SK-N-SH (cell line): ENCODE results near the gene HIGD1C.
"Not testable (repeated sequence)": the region's sequence is repeated elsewhere in the genome, so short reads cannot be mapped to it uniquely, and the experiment has no call there.

Experiments
- CHD2 ChIP-seq: fragments of 150-350 bp; IDR thresholded peaks from 2 replicates; pipeline ENCODE4 v1.6.1; 2018; ENCODE audit warnings: low read length; ENCODE audit not compliant: partially characterized antibody
- CTCF ChIP-seq: fragments of 200-600 bp; sonication (generic); IDR thresholded peaks from 2 replicates; pipeline ENCODE4 v1.6.1; 2017; ENCODE audit warnings: antibody characterized with exemption, mild to moderate bottlenecking, moderate library complexity
- ELF1 ChIP-seq: IDR thresholded peaks from 2 replicates; pipeline ENCODE4 v1.4.0; 2012
- EP300 ChIP-seq, 2 experiments: IDR thresholded peaks; 2 replicates each; pipeline versions ENCODE4 v1.4.0 to v1.6.1; 2012; ENCODE audit warnings: borderline replicate concordance in 1 of 2, low read depth in 1 of 2, low read length in 1 of 2
- EZH2phosphoT487 ChIP-seq: fragments of 200-600 bp; sonication (generic); IDR thresholded peaks from 2 replicates; pipeline ENCODE4 v1.6.1; 2017; ENCODE audit warnings: low read depth, mixed run types, mild to moderate bottlenecking, antibody characterized with exemption, moderate library complexity, borderline replicate concordance
- GABPA ChIP-seq: IDR thresholded peaks from 2 replicates; pipeline ENCODE4 v1.4.0; 2012; ENCODE audit warnings: low read depth, mild to moderate bottlenecking
- POLR2AphosphoS5 ChIP-seq: IDR thresholded peaks from 2 replicates; pipeline ENCODE4 v1.6.1; 2012; ENCODE audit warnings: low read depth, low read length
- RAD21 ChIP-seq: IDR thresholded peaks from 2 replicates; pipeline ENCODE4 v1.6.1; 2012; ENCODE audit warnings: mild to moderate bottlenecking, low read length
- TEAD4 ChIP-seq: IDR thresholded peaks from 2 replicates; pipeline ENCODE4 v1.4.0; 2012; ENCODE audit warnings: mild to moderate bottlenecking, borderline replicate concordance; ENCODE audit not compliant: insufficient read depth
- YY1 ChIP-seq: IDR thresholded peaks from 2 replicates; pipeline ENCODE4 v1.4.0; 2012; ENCODE audit warnings: low read depth, mild to moderate bottlenecking
- TF ChIP-seq, protein P1 (sequence below): IDR thresholded peaks from 2 replicates; pipeline ENCODE4; 2012
- TF ChIP-seq, protein P2 (sequence below): IDR thresholded peaks from 2 replicates; pipeline ENCODE4 v1.4.0; 2012; ENCODE audit warnings: low read depth, borderline replicate concordance
- TF ChIP-seq, protein P3 (sequence below): IDR thresholded peaks from 2 replicates; pipeline ENCODE4 v1.6.1; 2012; ENCODE audit warnings: mild to moderate bottlenecking, low read depth, low read length, moderate library complexity
- TF ChIP-seq, protein P4 (sequence below): fragments of 150-350 bp; IDR thresholded peaks from 2 replicates; pipeline ENCODE4 v1.6.1; 2017; ENCODE audit warnings: antibody characterized with exemption, low read length, low read depth, borderline replicate concordance

- TF ChIP-seq CTCF; CHD2; RAD21; EZH2phosphoT487; ELF1; TEAD4; EP300 (IDR thresholded peaks at IDR 0.05; ENCODE audit: borderline replicate concordance in 1 of 2, low read depth in 1 of 2, low read length in 1 of 2); YY1; POLR2AphosphoS5; GABPA: not testable (repeated sequence)
- TF ChIP-seq, protein P1, sequence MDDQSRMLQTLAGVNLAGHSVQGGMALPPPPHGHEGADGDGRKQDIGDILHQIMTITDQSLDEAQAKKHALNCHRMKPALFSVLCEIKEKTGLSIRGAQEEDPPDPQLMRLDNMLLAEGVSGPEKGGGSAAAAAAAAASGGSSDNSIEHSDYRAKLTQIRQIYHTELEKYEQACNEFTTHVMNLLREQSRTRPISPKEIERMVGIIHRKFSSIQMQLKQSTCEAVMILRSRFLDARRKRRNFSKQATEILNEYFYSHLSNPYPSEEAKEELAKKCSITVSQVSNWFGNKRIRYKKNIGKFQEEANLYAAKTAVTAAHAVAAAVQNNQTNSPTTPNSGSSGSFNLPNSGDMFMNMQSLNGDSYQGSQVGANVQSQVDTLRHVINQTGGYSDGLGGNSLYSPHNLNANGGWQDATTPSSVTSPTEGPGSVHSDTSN: not testable (repeated sequence)
- TF ChIP-seq, protein P2, sequence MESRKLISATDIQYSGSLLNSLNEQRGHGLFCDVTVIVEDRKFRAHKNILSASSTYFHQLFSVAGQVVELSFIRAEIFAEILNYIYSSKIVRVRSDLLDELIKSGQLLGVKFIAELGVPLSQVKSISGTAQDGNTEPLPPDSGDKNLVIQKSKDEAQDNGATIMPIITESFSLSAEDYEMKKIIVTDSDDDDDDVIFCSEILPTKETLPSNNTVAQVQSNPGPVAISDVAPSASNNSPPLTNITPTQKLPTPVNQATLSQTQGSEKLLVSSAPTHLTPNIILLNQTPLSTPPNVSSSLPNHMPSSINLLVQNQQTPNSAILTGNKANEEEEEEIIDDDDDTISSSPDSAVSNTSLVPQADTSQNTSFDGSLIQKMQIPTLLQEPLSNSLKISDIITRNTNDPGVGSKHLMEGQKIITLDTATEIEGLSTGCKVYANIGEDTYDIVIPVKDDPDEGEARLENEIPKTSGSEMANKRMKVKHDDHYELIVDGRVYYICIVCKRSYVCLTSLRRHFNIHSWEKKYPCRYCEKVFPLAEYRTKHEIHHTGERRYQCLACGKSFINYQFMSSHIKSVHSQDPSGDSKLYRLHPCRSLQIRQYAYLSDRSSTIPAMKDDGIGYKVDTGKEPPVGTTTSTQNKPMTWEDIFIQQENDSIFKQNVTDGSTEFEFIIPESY: not testable (repeated sequence)
- TF ChIP-seq, protein P3, sequence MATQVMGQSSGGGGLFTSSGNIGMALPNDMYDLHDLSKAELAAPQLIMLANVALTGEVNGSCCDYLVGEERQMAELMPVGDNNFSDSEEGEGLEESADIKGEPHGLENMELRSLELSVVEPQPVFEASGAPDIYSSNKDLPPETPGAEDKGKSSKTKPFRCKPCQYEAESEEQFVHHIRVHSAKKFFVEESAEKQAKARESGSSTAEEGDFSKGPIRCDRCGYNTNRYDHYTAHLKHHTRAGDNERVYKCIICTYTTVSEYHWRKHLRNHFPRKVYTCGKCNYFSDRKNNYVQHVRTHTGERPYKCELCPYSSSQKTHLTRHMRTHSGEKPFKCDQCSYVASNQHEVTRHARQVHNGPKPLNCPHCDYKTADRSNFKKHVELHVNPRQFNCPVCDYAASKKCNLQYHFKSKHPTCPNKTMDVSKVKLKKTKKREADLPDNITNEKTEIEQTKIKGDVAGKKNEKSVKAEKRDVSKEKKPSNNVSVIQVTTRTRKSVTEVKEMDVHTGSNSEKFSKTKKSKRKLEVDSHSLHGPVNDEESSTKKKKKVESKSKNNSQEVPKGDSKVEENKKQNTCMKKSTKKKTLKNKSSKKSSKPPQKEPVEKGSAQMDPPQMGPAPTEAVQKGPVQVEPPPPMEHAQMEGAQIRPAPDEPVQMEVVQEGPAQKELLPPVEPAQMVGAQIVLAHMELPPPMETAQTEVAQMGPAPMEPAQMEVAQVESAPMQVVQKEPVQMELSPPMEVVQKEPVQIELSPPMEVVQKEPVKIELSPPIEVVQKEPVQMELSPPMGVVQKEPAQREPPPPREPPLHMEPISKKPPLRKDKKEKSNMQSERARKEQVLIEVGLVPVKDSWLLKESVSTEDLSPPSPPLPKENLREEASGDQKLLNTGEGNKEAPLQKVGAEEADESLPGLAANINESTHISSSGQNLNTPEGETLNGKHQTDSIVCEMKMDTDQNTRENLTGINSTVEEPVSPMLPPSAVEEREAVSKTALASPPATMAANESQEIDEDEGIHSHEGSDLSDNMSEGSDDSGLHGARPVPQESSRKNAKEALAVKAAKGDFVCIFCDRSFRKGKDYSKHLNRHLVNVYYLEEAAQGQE: not testable (repeated sequence)
- TF ChIP-seq, protein P4, sequence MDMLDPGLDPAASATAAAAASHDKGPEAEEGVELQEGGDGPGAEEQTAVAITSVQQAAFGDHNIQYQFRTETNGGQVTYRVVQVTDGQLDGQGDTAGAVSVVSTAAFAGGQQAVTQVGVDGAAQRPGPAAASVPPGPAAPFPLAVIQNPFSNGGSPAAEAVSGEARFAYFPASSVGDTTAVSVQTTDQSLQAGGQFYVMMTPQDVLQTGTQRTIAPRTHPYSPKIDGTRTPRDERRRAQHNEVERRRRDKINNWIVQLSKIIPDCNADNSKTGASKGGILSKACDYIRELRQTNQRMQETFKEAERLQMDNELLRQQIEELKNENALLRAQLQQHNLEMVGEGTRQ: not testable (repeated sequence)
Observed at GRCh38 chr12:50954789-50955188, 2.4 kb downstream of the HIGD1C start.
